MM.1S (cell line): Measurements from ENCODE around the gene SYNDIG1.

Source experiments
- DNase-seq: peaks from one replicate; pipeline ENCODE4 v3.0.0-alpha.2; 2015
- H2AFZ ChIP-seq: fragments of 300-600 bp; sonication (generic); 2 replicates; pipeline ENCODE4 v1.6.0; 2016; ENCODE audit warnings: antibody characterized with exemption, low read length
- H3F3A ChIP-seq: fragments of 300-600 bp; sonication (generic); 2 replicates; pipeline ENCODE4 v1.6.1; 2016; ENCODE audit warnings: mild to moderate bottlenecking, antibody characterized with exemption, low read length, moderate library complexity, mixed read lengths; ENCODE audit not compliant: insufficient read depth
- H3K27ac ChIP-seq: fragments of 300-600 bp; sonication (generic); 2 replicates; pipeline ENCODE4 v1.5.1; 2016; ENCODE audit warnings: mild to moderate bottlenecking, low read length
- H3K27me3 ChIP-seq: fragments of 300-600 bp; sonication (generic); replicated peaks from 2 replicates; pipeline ENCODE4 v1.6.0; 2016; ENCODE audit warnings: low read length; ENCODE audit not compliant: insufficient read depth
- H3K36me3 ChIP-seq: fragments of 300-600 bp; sonication (generic); replicated peaks from 2 replicates; pipeline ENCODE4 v1.6.1; 2016; ENCODE audit warnings: mild to moderate bottlenecking, low read length, mixed read lengths; ENCODE audit not compliant: insufficient read depth
- H3K4me1 ChIP-seq: fragments of 300-600 bp; sonication (generic); 2 replicates; pipeline ENCODE4 v1.6.1; 2016; ENCODE audit warnings: low read length, mixed read lengths
- H3K4me2 ChIP-seq: fragments of 300-600 bp; sonication (generic); 2 replicates; pipeline ENCODE4 v1.6.0; 2016; ENCODE audit warnings: low read depth, low read length
- H3K4me3 ChIP-seq: fragments of 300-600 bp; sonication (generic); 2 replicates; pipeline ENCODE4 v1.5.1; 2016; ENCODE audit warnings: low read length, mixed read lengths
- H3K79me2 ChIP-seq: fragments of 300-600 bp; sonication (generic); 2 replicates; pipeline ENCODE4 v1.6.1; 2016; ENCODE audit warnings: mixed run types, low read length, mixed read lengths
- H3K9ac ChIP-seq: fragments of 300-600 bp; sonication (generic); 2 replicates; pipeline ENCODE4 v1.6.1; 2016; ENCODE audit warnings: low read length, mixed read lengths
- H3K9me2 ChIP-seq: fragments of 300-600 bp; sonication (generic); replicated peaks from 2 replicates; pipeline ENCODE4 v1.6.1; 2016; ENCODE audit warnings: mild to moderate bottlenecking, low read length, mixed read lengths; ENCODE audit not compliant: insufficient read depth
- H3K9me3 ChIP-seq: fragments of 300-600 bp; sonication (generic); replicated peaks from 2 replicates; pipeline ENCODE4 v1.6.1; 2016; ENCODE audit warnings: mild to moderate bottlenecking, low read length, mixed read lengths; ENCODE audit not compliant: insufficient read depth
- H4K20me1 ChIP-seq: fragments of 300-600 bp; sonication (generic); 2 replicates; pipeline ENCODE4 v1.6.1; 2016; ENCODE audit warnings: mild to moderate bottlenecking, low read length, moderate library complexity, mixed read lengths; ENCODE audit not compliant: insufficient read depth
- CTCF ChIP-seq: fragments of 300-600 bp; sonication (generic); IDR thresholded peaks from 2 replicates; pipeline ENCODE4 v1.5.1; 2016; ENCODE audit warnings: antibody characterized with exemption, low read length, mixed read lengths
- EZH2 ChIP-seq: fragments of 300-600 bp; sonication (generic); optimal IDR thresholded peaks from 2 replicates; pipeline ENCODE3; 2017; ENCODE audit warnings: low read depth, mild to moderate bottlenecking, antibody characterized with exemption, low read length, mixed read lengths
- EZH2phosphoT487 ChIP-seq: fragments of 300-600 bp; sonication (generic); IDR thresholded peaks from 2 replicates; pipeline ENCODE4 v1.6.1; 2018; ENCODE audit warnings: antibody characterized with exemption, low read length

SYNDIG1 gene

GRCh38 chr20:24658920-24659660 is 189.7 kb downstream of the SYNDIG1 start:
- no peaks in the 10 kb centered on the region for H3K36me3 ChIP-seq
- H3K4me1 ChIP-seq = no peaks in the 10 kb centered on the region
- no peak for TF ChIP-seq EZH2
- no peak for TF ChIP-seq EZH2phosphoT487
- TF ChIP-seq CTCF = no peak
- H3K9ac ChIP-seq = no peak overlapping the region
- H3K4me2 ChIP-seq = no peak overlapping the region
- no peaks in the 10 kb centered on the region for H4K20me1 ChIP-seq
- no peaks in the 10 kb centered on the region for H3K9me2 ChIP-seq
- no peaks in the 10 kb centered on the region for H3F3A ChIP-seq
- H2AFZ ChIP-seq = no peak overlapping the region
- no peaks in the 10 kb centered on the region for H3K79me2 ChIP-seq
- no peak overlapping the region for H3K27ac ChIP-seq
- no peak for DNase-seq
- no peaks in the 10 kb centered on the region for H3K9me3 ChIP-seq
- no peaks in the 10 kb centered on the region for H3K27me3 ChIP-seq
- H3K4me3 ChIP-seq = no peak overlapping the region

- no peaks in the 10 kb centered on the region for H3K4me1 ChIP-seq
- H4K20me1 ChIP-seq = no peaks in the 10 kb centered on the region
- no peak overlapping the region for H3K9ac ChIP-seq
- no peak overlapping the region for H3K4me2 ChIP-seq
- DNase-seq = no peak
- no peaks in the 10 kb centered on the region for H3F3A ChIP-seq
- H3K27ac ChIP-seq = no peak overlapping the region
- no peak overlapping the region for H2AFZ ChIP-seq
- no peak overlapping the region for H3K4me3 ChIP-seq
- no peaks in the 10 kb centered on the region for H3K79me2 ChIP-seq
- no peaks in the 10 kb centered on the region for H3K9me2 ChIP-seq
- H3K27me3 ChIP-seq = no peaks in the 10 kb centered on the region
- H3K9me3 ChIP-seq = no peaks in the 10 kb centered on the region
- TF ChIP-seq EZH2 (no peak), EZH2phosphoT487 (no peak), CTCF (no peak)
- H3K36me3 ChIP-seq = no peaks in the 10 kb centered on the region
Observed at GRCh38 chr20:24659835-24660234, 190.4 kb downstream of the SYNDIG1 start.

- H3K4me1 ChIP-seq = no peaks in the 10 kb centered on the region
- no peaks in the 10 kb centered on the region for H3K79me2 ChIP-seq
- no peaks in the 10 kb centered on the region for H3K36me3 ChIP-seq
- H3K27ac ChIP-seq = no peak overlapping the region
- DNase-seq = no peak
- H3K9ac ChIP-seq = no peak overlapping the region
- H4K20me1 ChIP-seq = no peaks in the 10 kb centered on the region
- no peak overlapping the region for H2AFZ ChIP-seq
- no peaks in the 10 kb centered on the region for H3F3A ChIP-seq
- H3K4me2 ChIP-seq = no peak overlapping the region
- no peaks in the 10 kb centered on the region for H3K9me2 ChIP-seq
- H3K9me3 ChIP-seq = no peaks in the 10 kb centered on the region
- no peak for TF ChIP-seq EZH2
- no peak overlapping the region for H3K4me3 ChIP-seq
- no peaks in the 10 kb centered on the region for H3K27me3 ChIP-seq
Observed at GRCh38 chr20:24660651-24661050, 191.2 kb downstream of the SYNDIG1 start.

- H3K9me3 ChIP-seq = no peaks in the 10 kb centered on the region
- H3K79me2 ChIP-seq = no peaks in the 10 kb centered on the region
- H3K4me1 ChIP-seq = no peaks in the 10 kb centered on the region
- H3K36me3 ChIP-seq = no peaks in the 10 kb centered on the region
- H2AFZ ChIP-seq = no peak overlapping the region
- H3K4me3 ChIP-seq = no peak overlapping the region
- no peaks in the 10 kb centered on the region for H4K20me1 ChIP-seq
- no peaks in the 10 kb centered on the region for H3K27me3 ChIP-seq
- H3K9me2 ChIP-seq = no peaks in the 10 kb centered on the region
- H3K4me2 ChIP-seq = no peak overlapping the region
- no peaks in the 10 kb centered on the region for H3F3A ChIP-seq
- DNase-seq = no peak
- no peak overlapping the region for H3K27ac ChIP-seq
- no peak overlapping the region for H3K9ac ChIP-seq
- TF ChIP-seq EZH2phosphoT487 = no peak
- no peak for TF ChIP-seq CTCF
- TF ChIP-seq EZH2 = no peak
Observed at GRCh38 chr20:24661255-24661654, 191.8 kb downstream of the SYNDIG1 start.
